A673 (cell line): ENCODE data around the gene CINP. TPM values are rescaled to one million over a fixed set of nuclear protein-coding genes. Genes with fewer than 3 reads are reported as not detected.

Experiments
- BruUV-seq: library from RNA; stranded (reverse); fragments of 400-500 nt; replicated peaks from 2 replicates; lab custom pipeline; 2021; lab: Mats Ljungman, UMichigan
- CTCF ChIA-PET: fragments of 300-600 bp; sonication (Branson Sonifier 250); formaldehyde crosslinking; loops from one replicate; lab custom pipeline; 2022; ENCODE audit warnings: antibody characterized with exemption; lab: Charles Lee
- POLR2A ChIA-PET: fragments of 300-600 bp; sonication (Branson Sonifier 250); formaldehyde crosslinking; loops from one replicate; lab custom pipeline; 2022; ENCODE audit warnings: antibody characterized with exemption; ENCODE audit not compliant: low non-redundant PET; lab: Charles Lee
- DNase-seq: peaks from one replicate; pipeline ENCODE4 v3.0.0-alpha.2; 2015; ENCODE audit warnings: low spot score
- H3K27ac ChIP-seq: fragments of 200-600 bp; sonication (generic); 2 replicates; pipeline ENCODE4 v1.5.1; 2016; ENCODE audit warnings: mixed run types, low read depth, mild to moderate bottlenecking, mixed read lengths, antibody characterized with exemption, low read length; ENCODE audit not compliant: poor library complexity, severe bottlenecking
- H3K27me3 ChIP-seq: fragments of 200-600 bp; sonication (generic); replicated peaks from 2 replicates; pipeline ENCODE4 v1.6.1; 2017; ENCODE audit warnings: mixed run types, low read depth, mild to moderate bottlenecking, mixed read lengths, antibody characterized with exemption, low read length; ENCODE audit not compliant: insufficient read depth, poor library complexity
- H3K36me3 ChIP-seq: fragments of 200-600 bp; sonication (generic); 2 replicates; pipeline ENCODE4 v1.6.1; 2016; ENCODE audit warnings: mixed run types, mild to moderate bottlenecking, mixed read lengths, antibody characterized with exemption, low read length; ENCODE audit not compliant: insufficient read depth, poor library complexity, severe bottlenecking
- H3K4me1 ChIP-seq: fragments of 200-600 bp; sonication (generic); 2 replicates; pipeline ENCODE4 v1.6.1; 2017; ENCODE audit warnings: mixed run types, mild to moderate bottlenecking, mixed read lengths, antibody characterized with exemption, low read length; ENCODE audit not compliant: insufficient read depth, poor library complexity, severe bottlenecking
- H3K4me3 ChIP-seq: fragments of 200-600 bp; sonication (generic); 2 replicates; pipeline ENCODE4 v1.5.1; 2016; ENCODE audit warnings: low read depth, mixed run types, mild to moderate bottlenecking, mixed read lengths, low read length; ENCODE audit not compliant: poor library complexity, severe bottlenecking
- H3K9me3 ChIP-seq: fragments of 200-600 bp; sonication (generic); 2 replicates; pipeline ENCODE4 v1.6.1; 2016; ENCODE audit warnings: mixed run types, low read depth, mild to moderate bottlenecking, mixed read lengths, antibody characterized with exemption, low read length; ENCODE audit not compliant: poor library complexity, severe bottlenecking
- CTCF ChIP-seq: fragments of 300-800, 200-600 bp; sonication (generic); conservative IDR thresholded peaks from 2 replicates; pipeline ENCODE4 v1.5.1; 2017; ENCODE audit warnings: low read depth, mild to moderate bottlenecking, antibody characterized with exemption, low read length, moderate library complexity, mixed read lengths
- EZH2 ChIP-seq: fragments of 200-600 bp; sonication (generic); IDR thresholded peaks from 2 replicates; pipeline ENCODE4 v1.6.1; 2017; ENCODE audit warnings: borderline replicate concordance, low read depth, mild to moderate bottlenecking, mixed read lengths, antibody characterized with exemption, low read length; ENCODE audit not compliant: poor library complexity, severe bottlenecking
- intact Hi-C: fragments of 100-400 bp; cut with micrococcal nuclease; formaldehyde crosslinking; loops from one replicate; pipeline ENCODE4 v1.10.0; 2022; ENCODE audit not compliant: unreplicated experiment
- total RNA-seq: library from RNA; stranded (reverse); gene quantifications from 2 replicates; pipeline ENCODE4 v1.2.3, GENCODE V29; 2021

The CINP gene
- total RNA-seq, 1 experiment from 2014 or later: 46.6 TPM

DNA sequence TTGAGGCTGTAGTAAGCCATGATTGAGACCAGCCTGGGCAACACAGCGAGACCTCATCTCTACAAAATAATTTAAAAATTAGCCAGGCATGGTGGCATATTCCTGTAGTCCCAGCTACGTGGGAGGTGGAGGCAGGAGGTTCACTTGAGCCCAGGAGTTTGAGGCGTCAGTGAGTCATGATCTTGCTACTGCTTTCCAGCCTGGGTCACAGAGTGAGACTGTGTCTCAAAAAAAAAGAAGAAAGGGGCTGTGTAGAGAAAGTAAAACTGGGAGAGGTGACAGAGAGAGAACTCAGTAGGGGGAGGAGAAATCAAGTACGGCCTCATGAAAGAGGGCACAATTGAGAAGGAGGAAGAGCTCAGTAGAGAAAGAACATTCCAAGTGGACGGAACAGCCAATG, 12.4 kb upstream of the CINP start:
- Histone ChIP-seq H3K27ac (no peak overlapping the region), H3K36me3 (peaks cover 8% of the 10 kb centered on the region), H3K4me1 (no peaks in the 10 kb centered on the region), H3K9me3 (no peaks in the 10 kb centered on the region), H3K4me3 (no peak overlapping the region), H3K27me3 (no peaks in the 10 kb centered on the region)
- intact Hi-C loops: no loop called here
- BruUV-seq: no TSS peak
- DNase-seq: no peak
- no peak for TF ChIP-seq CTCF
- TF ChIP-seq EZH2: no peak
- ChIA-PET CTCF (no interaction called here), POLR2A (no interaction called here)

DNA sequence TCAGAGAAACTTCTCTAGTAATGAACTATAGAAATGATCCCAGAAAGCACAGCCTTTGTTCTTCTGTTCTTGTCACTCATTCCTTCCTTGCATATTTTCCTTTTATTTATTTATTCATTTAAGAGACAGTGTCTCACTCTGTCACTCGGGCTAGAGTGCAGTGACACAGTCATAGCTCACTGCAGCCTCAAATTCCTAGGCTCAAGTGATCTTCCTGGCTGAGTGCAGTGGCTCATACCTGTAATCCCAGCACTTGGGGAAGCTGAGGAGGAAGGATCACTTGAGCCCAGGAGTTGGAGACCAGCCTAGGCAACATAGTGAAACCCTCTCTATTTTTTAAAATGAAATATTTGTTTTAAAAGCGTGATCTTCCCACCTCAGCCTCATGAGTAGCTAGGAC, 11.6 kb upstream of the CINP start:
- H3K4me3 ChIP-seq: no peak overlapping the region
- H3K4me1 ChIP-seq: no peaks in the 10 kb centered on the region
- TF ChIP-seq EZH2: no peak
- TF ChIP-seq CTCF: no peak
- DNase-seq: no peak
- CTCF ChIA-PET: no interaction called here
- no peaks in the 10 kb centered on the region for H3K9me3 ChIP-seq
- no peaks in the 10 kb centered on the region for H3K27me3 ChIP-seq
- POLR2A ChIA-PET: no interaction called here
- H3K27ac ChIP-seq: no peak overlapping the region
- intact Hi-C loops: no loop called here
- no TSS peak for BruUV-seq
- H3K36me3 ChIP-seq: peaks cover 8% of the 10 kb centered on the region

DNA sequence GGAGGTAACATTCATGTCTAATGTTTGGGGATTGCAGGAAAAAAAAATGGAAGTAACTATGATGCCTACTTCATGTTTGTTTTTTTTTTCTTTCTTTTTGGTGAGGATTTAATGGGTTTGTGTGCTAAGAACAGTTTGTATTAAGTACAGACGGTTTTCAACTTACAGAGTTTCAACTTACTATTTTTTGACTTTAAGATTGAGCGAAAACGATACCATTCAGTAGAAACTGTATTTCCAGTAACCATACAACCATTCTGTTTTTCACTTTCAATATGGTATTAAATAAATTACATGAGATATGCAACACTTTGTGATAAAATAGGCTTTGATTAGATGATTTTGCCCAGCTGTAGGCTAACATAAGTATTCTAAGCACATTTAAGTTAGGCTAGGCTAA, 10.4 kb upstream of the CINP start:
- Histone ChIP-seq H3K27me3 (no peaks in the 10 kb centered on the region), H3K4me1 (no peaks in the 10 kb centered on the region), H3K36me3 (peaks cover 5% of the 10 kb centered on the region), H3K9me3 (no peaks in the 10 kb centered on the region), H3K27ac (no peak overlapping the region), H3K4me3 (no peak overlapping the region)
- BruUV-seq: no TSS peak
- DNase-seq: no peak
- POLR2A ChIA-PET: no interaction called here
- intact Hi-C loops: no loop called here
- CTCF ChIA-PET: no interaction called here
- TF ChIP-seq CTCF (no peak), EZH2 (no peak)
